Adipocyte (in vitro differentiated cells): ENCODE data around the gene TMEM184B.
"Not testable (repeated sequence)": the region's sequence is repeated elsewhere in the genome, so short reads cannot be mapped to it uniquely, and the experiment has no call there.

Experiments
- DNase-seq: peaks from one replicate; pipeline ENCODE4 v3.0.0-alpha.2; 2015; ENCODE audit warnings: low read depth
- H3K27me3 ChIP-seq: replicated peaks from 2 replicates; pipeline ENCODE4 v1.7.0; 2013; ENCODE audit warnings: mild to moderate bottlenecking, low read length, moderate library complexity; ENCODE audit not compliant: control insufficient read depth, insufficient read depth
- H3K36me3 ChIP-seq: 2 replicates; pipeline ENCODE4 v1.7.0; 2013; ENCODE audit warnings: low read length, mild to moderate bottlenecking, moderate library complexity; ENCODE audit not compliant: control insufficient read depth, insufficient read depth, severe bottlenecking
- H3K4me1 ChIP-seq: 2 replicates; pipeline ENCODE4 v1.7.0; 2013; ENCODE audit warnings: mild to moderate bottlenecking, low read length, moderate library complexity; ENCODE audit not compliant: control insufficient read depth, insufficient read depth
- H3K4me3 ChIP-seq: 2 replicates; pipeline ENCODE4 v1.7.0; 2013; ENCODE audit warnings: mild to moderate bottlenecking, low read length, moderate library complexity
- H3K9ac ChIP-seq: 2 replicates; pipeline ENCODE4 v1.7.0; 2013; ENCODE audit warnings: mild to moderate bottlenecking, low read length, moderate library complexity
- H3K9me3 ChIP-seq: 2 replicates; pipeline ENCODE4 v1.7.0; 2013; ENCODE audit warnings: mild to moderate bottlenecking, low read length, moderate library complexity; ENCODE audit not compliant: control insufficient read depth

TMEM184B gene

DNA sequence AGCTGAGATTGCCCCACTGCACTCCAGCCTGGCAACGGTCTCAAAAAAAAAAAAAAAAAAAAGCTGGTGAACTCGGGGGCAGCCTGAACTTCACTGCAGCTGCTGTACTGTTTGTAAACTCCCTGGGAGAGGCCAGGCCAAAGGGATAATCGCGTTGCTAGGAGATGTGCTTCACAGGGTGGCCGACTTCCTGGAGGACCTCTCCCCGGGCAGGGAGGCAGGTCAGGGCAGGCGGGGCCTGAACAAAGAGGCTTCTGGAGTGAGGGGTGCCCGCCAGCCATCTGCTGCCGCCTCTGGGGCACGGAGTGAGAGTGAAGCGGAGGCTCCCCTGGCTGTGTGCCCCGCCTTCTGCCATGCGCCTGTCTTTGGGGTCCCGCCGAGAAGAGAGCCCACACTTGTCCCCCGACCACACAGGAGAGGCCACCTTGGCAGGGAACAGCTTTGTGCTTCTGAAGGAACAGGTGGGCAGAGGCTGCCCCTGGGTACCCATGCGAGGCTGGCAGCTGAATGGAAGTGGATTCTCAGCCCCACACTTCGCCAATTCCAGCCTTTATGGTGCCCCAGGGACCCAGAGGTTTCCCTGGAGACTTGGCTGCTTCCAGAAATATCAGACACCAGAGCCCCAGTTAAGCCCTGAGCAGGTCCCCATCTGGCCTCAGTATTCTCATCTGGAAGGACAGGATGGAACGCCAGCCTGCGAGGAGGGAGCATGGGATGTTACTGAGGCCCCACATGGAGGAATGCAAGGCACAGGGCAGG is 29.6 kb downstream of the TMEM184B start:
- no peak overlapping the region for H3K4me3 ChIP-seq
- no peaks in the 10 kb centered on the region for H3K9me3 ChIP-seq
- no peak for DNase-seq
- no peaks in the 10 kb centered on the region for H3K27me3 ChIP-seq
- H3K9ac ChIP-seq = no peak overlapping the region
- peaks cover 44% of the 10 kb centered on the region for H3K36me3 ChIP-seq
- peaks cover 52% of the 10 kb centered on the region for H3K4me1 ChIP-seq

DNA sequence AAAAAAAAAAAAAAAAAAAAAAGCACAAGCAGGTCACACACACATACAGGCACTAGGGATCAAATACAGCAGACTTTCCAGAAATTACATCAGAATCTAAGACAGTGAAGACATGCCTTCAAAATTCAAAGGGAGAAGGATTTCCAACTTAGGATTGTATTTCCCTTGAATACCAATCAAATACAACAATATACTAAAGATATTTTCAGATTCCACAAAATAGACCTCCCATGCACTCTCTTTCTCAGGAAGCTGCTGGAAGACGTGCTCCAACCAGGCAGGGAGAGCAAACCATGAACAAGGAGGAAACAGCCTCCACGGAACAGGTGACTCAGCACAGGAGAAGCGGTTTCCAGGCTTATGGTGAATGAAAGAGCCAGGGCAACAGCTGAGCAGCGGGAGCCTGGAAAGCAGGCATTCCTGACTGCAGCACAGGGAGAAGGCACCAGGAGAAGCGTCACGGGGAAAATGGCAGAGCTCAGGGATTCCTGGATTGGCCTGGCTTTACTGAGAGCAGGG is 32.0 kb downstream of the TMEM184B start:
- Histone ChIP-seq H3K27me3 (no peaks in the 10 kb centered on the region), H3K4me3 (no peak overlapping the region), H3K4me1 (peaks cover 61% of the 10 kb centered on the region), H3K36me3 (peaks cover 26% of the 10 kb centered on the region), H3K9me3 (no peaks in the 10 kb centered on the region), H3K9ac (peak overlapping the region; percentile 77)
- peak; percentile 79 for DNase-seq

DNA sequence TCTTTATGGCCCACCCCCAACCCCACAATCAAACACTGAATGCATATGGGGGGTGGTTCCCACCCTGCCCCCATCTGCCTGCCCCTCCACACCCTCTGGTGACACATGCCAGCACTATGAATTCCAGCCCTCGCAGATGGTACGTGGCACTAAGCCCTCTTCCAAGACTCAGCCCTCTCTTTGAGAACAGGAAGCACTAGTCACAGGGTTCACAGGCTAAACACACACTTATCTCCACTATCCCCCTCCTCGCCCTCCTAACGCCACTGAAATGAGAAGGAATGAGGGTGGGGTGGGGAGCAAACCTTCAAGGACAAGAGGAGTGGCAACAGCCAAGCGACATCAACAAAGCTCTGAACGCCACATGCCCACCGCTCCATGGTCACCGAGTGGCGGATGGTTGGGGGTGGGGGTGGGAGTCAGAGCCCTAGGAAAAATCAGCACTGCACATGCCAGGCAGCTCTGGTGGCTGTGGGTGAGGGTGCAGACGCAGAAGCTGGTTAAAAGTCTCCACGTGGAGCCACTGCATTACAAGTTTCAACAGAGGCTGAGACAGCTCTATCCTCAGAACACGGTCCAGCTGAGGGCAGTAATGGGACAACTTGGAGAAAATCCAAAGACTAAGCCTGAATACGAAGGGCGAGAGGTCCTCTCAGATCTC is 33.6 kb downstream of the TMEM184B start:
- H3K4me3 ChIP-seq = peak overlapping the region; percentile 18
- H3K4me1 ChIP-seq = peaks cover 76% of the 10 kb centered on the region
- DNase-seq = peak; percentile 88
- H3K36me3 ChIP-seq = peaks cover 24% of the 10 kb centered on the region
- H3K9me3 ChIP-seq = no peaks in the 10 kb centered on the region
- H3K27me3 ChIP-seq = no peaks in the 10 kb centered on the region
- peak overlapping the region; percentile 77 for H3K9ac ChIP-seq

DNA sequence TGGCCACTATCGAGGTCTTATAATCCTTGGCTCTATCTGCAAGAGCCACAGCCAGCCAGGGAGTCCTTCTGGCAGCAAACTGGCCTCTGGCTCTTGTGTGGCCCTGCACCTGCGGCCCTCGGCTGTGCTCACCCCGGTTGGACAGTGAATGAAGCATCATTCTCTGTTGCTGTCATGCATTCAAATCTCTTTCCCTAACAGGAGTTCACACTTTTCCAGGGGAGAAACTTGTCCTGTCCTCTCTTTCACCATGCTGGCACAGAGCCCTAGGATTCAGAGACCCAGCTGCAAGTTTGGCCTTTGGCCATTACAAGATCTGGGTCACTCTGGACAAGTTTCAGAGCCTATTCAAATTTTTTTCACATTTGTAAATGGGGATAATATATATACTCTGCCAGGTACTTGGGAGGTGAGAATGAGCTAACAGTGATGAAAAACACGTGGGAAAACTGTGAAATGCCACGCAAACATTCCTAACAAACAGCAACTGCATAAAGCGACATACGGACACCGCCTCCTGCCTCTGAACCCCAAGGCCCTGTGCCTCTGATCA is 34.2 kb downstream of the TMEM184B start:
- no peaks in the 10 kb centered on the region for H3K27me3 ChIP-seq
- peak overlapping the region; percentile 77 for H3K9ac ChIP-seq
- peaks cover 21% of the 10 kb centered on the region for H3K36me3 ChIP-seq
- no peaks in the 10 kb centered on the region for H3K9me3 ChIP-seq
- H3K4me3 ChIP-seq = no peak overlapping the region
- H3K4me1 ChIP-seq = peaks cover 82% of the 10 kb centered on the region
- peak; percentile 72 for DNase-seq

DNA sequence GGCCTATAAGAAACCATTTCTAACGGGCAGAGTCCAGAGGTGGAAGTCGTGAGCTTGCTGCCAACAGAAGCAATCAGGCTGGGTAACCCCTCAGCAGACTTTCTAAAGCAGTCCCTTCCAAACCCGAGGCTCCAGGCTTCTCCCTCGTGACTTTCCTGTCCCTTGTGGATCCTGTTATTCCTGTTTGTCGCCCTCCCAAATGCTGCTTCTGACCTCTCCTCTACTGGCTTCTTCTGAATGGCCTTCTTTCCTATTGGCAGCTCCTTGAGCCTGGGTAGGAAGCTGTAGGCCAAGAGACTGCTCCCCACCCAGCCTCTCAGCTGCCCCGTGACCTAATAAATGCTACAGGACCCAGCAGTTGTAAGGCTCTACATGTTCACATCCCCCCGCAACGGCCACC is 36.0 kb downstream of the TMEM184B start:
- peaks cover 86% of the 10 kb centered on the region for H3K4me1 ChIP-seq
- peaks cover 26% of the 10 kb centered on the region for H3K36me3 ChIP-seq
- no peak overlapping the region for H3K4me3 ChIP-seq
- no peaks in the 10 kb centered on the region for H3K9me3 ChIP-seq
- H3K9ac ChIP-seq = peak overlapping the region; percentile 61
- no peak for DNase-seq
- no peaks in the 10 kb centered on the region for H3K27me3 ChIP-seq

DNA sequence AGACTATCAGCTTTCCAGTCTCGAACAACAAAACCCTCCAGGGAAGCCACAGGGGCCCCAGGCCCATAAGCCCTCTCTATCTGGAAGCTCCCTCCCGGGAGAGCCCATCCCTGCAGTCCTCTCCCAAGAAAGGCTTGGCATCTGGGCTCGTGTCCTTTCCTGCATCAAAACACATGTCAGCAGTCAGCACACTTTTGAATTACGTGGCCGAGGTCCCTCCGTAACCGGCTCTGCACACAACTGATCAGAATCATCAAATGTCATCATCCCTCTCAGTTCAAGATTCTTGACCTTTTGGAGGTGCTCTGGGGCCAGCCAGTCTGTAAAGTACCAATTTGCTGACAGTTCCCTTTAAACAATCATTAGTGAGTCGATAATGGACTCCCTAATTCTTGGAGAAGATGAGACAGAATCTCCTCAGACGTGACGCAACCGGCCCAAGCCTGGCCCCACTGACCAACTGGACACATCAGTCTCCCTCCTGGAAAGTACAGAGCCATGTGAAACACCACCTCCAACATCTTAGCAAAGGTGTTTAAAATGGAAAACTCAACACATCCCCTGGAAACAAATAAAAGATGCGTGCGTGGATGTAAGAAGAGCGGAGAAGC is 37.5 kb downstream of the TMEM184B start:
- peaks cover 81% of the 10 kb centered on the region for H3K4me1 ChIP-seq
- no peak overlapping the region for H3K4me3 ChIP-seq
- no peak overlapping the region for H3K9ac ChIP-seq
- DNase-seq = no peak
- no peaks in the 10 kb centered on the region for H3K9me3 ChIP-seq
- H3K36me3 ChIP-seq = peaks cover 40% of the 10 kb centered on the region
- no peaks in the 10 kb centered on the region for H3K27me3 ChIP-seq

DNA sequence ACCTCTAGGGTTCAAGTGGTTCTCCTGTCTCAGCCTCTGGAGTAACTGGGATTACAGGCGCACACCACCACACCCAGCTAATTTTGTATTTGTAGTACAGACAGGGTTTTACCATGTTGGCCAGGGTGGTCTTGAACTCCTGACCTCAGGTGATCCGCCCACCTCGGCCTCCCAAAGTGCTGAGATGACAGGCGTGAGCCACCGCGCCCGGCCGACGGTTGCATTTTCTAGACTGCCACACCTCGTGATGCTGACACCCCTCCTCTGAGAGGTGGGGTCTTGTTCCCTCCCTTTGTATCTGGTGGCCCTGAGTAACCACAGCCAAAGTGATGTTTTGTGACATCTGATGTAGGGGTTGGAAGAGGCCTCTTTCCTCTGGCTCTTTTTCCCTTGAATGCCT is 39.0 kb downstream of the TMEM184B start:
- H3K4me3 ChIP-seq, H3K9me3 ChIP-seq, H3K9ac ChIP-seq, DNase-seq, H3K27me3 ChIP-seq: not testable (repeated sequence)
- Histone ChIP-seq H3K36me3 (peaks cover 44% of the 10 kb centered on the region), H3K4me1 (peaks cover 73% of the 10 kb centered on the region)

DNA sequence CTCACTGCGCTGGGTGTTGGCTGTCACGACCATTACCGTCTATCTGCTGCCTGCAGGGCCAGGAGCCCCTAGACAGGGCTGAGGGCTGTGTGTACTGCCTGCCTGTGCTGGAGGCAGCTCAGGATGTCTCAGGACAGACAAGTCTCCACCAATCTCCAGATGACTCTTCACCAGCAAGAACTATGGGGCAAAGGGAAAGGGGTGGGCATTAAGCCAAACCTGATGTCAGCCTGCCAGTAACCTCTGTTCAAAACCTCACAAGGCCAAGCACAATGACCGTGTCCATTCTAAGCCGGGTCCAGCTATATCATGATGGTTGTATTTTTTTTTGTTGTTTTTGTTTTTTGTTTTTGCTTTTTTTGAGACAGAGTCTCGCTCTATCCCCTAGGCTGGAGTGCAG is 39.4 kb downstream of the TMEM184B start:
- DNase-seq = no peak
- H3K4me3 ChIP-seq = no peak overlapping the region
- H3K27me3 ChIP-seq = no peaks in the 10 kb centered on the region
- peak overlapping the region; percentile 37 for H3K9ac ChIP-seq
- H3K36me3 ChIP-seq = peaks cover 44% of the 10 kb centered on the region
- H3K9me3 ChIP-seq = no peaks in the 10 kb centered on the region
- peaks cover 73% of the 10 kb centered on the region for H3K4me1 ChIP-seq

DNA sequence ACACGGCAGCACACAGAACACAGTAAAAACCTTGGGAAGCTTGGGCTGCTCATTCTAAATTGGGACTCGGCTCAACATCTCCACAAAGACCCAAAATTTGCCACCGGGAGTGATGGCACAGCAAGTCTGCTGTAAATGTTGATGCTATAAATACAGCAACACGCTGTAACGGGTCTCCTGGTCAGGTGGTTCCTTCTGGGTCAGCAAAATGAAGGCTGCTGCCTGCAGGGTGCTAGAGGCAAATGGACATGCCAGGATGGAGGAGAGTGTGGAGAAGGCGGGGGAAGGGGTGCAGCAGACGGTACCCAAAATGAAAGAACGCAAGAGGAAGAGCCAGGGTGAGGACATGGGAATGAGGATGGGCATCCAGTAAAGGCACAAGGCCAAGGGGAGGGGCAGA is 40.6 kb downstream of the TMEM184B start:
- H3K4me3 ChIP-seq = no peak overlapping the region
- peaks cover 68% of the 10 kb centered on the region for H3K4me1 ChIP-seq
- H3K27me3 ChIP-seq = no peaks in the 10 kb centered on the region
- no peak overlapping the region for H3K9ac ChIP-seq
- H3K9me3 ChIP-seq = no peaks in the 10 kb centered on the region
- peaks cover 54% of the 10 kb centered on the region for H3K36me3 ChIP-seq
- DNase-seq = no peak

DNA sequence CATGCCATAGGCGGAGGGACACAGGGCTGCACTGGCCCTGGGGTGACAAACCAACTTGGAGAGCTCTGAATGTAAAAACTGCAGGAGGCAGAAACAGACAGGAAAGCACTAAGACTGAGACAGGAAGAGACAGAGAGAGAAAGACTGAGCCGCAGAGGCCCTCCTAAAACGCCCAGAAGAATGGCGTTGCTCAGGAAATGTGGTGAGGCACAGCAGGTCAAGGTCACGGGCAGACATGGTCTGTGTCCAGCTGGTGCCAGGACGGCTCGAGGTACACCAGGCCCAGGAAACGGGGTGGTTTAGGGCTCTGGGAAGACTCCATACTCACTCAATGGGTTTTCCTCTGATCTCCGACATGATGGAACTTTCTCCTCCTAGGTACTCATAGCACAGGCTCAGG is 41.9 kb downstream of the TMEM184B start:
- H3K36me3 ChIP-seq = peaks cover 64% of the 10 kb centered on the region

More for the DNA sequence above, 41.9 kb downstream of the TMEM184B start:
- Histone ChIP-seq H3K27me3 (no peaks in the 10 kb centered on the region), H3K9ac (no peak overlapping the region), H3K4me1 (peaks cover 56% of the 10 kb centered on the region), H3K9me3 (no peaks in the 10 kb centered on the region), H3K4me3 (no peak overlapping the region)
- no peak for DNase-seq
